ENCODE data around the gene IL1F10.

IL1F10 gene

GRCh38 chr2:113058411-113058994 is 9.3 kb upstream of the IL1F10 start:
- FAIRE-seq (no peak), DNase-seq (ENCODE audit: insufficient read length, low spot score) (no peak)

DNA sequence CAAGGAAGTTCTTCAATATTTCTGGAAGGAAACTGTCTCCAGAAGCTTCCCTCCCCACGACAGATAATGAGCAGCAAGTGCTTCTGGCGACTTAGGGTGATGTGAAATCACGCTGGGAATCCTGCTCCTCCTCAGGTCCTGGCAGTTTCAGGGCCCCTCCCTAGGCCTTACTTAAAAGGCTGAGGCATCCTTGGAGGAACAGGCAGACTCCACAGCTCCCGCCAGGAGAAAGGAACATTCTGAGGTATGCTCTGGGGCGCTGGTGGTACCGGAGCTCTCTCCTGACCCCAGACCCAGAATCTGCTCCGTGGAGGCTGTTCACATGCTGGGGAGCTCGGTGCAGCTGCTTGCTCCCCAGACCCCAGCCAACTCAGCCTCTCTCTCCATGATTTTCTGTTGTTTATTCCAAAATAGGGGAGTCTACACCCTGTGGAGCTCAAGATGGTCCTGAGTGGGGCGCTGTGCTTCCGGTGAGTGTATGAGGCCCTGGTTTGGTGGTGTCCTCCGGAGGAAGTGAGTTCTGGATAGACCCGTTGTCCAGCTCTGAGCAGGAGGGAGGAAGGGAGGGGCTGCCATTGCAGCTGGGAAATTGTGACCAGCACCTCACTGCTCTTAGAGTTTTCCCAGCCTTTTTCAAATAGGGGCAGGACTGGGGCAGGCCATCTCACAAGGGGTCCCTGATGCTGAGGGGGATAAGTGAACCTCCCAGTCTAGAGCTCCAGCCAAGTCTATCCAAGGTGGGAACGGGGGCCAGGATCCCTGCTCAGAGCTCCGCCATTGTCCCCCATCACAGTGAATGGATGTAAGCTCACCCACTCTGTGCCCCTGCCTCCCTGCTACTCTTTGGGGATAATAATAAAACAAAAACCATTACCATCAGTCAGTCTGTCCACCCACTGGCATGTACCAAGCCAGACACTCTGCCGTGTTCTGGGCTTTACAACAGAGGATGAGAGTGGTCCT is 8.5 kb upstream of the IL1F10 start, which contains the start of gene IL36RN:
Gene IL36RN (plus strand): TSS at position 201 of the 963 bp plus-strand sequence. CDS start 241 bp downstream, at position 442.
- DNase-seq (ENCODE audit: insufficient read length, low spot score) (no peak), FAIRE-seq (no peak)

GRCh38 chr2:113060396-113060795 is 7.4 kb upstream of the IL1F10 start:
- FAIRE-seq (no peak), DNase-seq (ENCODE audit: insufficient read length, low spot score) (no peak)

DNA sequence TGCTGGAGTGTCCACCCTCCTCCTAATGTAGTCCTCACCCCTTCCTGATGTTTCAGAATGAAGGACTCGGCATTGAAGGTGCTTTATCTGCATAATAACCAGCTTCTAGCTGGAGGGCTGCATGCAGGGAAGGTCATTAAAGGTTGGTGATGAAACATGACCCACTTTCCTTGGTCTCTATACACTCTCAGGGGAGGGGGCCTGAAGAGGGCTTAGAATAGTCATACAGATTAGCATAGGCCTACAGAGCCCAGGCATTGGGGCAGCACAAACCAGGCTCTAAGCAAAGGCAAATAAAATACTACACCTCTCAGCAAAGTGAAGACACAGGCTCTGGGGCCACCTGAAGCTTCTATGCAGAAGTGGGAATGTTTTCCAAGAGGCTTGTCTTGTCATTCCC is 7.0 kb upstream of the IL1F10 start:
- FAIRE-seq (no peak), DNase-seq (ENCODE audit: insufficient read length, low spot score) (no peak)

DNA sequence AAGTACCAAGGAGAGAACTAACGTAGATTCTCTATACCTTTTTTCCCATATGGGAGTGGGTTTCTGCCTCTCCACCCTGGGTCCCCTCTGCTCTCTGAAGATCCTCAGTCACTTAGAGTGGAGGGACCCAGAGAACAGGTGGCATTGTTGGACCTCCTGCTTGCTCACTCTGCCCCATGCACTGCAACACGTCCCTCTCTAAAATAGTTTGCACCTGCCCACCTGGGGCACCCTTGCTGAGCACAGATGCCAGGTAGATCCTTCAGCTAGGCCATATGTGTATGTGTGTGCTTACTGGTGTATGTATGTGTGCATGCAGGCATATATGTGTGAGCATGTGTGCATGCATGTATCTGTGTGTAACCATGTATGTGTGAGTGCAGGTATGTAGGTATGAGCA is 6.5 kb upstream of the IL1F10 start:
- no peak for DNase-seq (ENCODE audit: insufficient read length, low spot score)
- FAIRE-seq: no peak

DNA sequence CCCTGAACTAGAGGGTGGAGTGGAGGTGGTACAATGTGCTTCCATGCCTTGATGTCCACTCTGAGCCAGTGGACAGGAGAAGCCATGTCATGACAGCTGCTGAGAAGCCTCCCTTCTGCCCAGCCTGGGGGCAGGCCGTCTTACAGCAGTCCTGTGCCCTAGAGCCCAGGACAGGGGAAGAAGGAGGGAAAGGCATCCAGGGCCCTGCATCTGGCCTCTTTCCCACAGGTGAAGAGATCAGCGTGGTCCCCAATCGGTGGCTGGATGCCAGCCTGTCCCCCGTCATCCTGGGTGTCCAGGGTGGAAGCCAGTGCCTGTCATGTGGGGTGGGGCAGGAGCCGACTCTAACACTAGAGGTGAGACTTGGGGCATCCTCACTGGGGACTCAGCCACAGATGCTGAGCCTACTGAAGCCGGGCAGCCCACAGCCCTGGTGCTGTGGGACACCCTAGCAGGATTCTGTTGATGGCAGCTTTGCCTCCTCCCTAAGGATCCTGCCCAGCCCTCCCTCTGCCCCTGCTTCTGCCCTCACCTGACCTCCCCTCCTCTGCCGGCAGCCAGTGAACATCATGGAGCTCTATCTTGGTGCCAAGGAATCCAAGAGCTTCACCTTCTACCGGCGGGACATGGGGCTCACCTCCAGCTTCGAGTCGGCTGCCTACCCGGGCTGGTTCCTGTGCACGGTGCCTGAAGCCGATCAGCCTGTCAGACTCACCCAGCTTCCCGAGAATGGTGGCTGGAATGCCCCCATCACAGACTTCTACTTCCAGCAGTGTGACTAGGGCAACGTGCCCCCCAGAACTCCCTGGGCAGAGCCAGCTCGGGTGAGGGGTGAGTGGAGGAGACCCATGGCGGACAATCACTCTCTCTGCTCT is 5.6 kb upstream of the IL1F10 start:
- no peak for FAIRE-seq

GRCh38 chr2:113064281-113064680 is 3.5 kb upstream of the IL1F10 start:
- no peak for FAIRE-seq
- no peak for DNase-seq (ENCODE audit: insufficient read length, low spot score)

More for the DNA sequence above, 5.6 kb upstream of the IL1F10 start:
- DNase-seq (ENCODE audit: insufficient read length, low spot score): no peak

- FAIRE-seq (no peak), DNase-seq (ENCODE audit: insufficient read length, low spot score) (no peak)
Observed at GRCh38 chr2:113064898-113065297, 2.9 kb upstream of the IL1F10 start.

GRCh38 chr2:113068249-113068648 is 479 bp downstream of the IL1F10 start:
- DNase-seq (ENCODE audit: insufficient read length, low spot score) (no peak), FAIRE-seq (no peak)

DNA sequence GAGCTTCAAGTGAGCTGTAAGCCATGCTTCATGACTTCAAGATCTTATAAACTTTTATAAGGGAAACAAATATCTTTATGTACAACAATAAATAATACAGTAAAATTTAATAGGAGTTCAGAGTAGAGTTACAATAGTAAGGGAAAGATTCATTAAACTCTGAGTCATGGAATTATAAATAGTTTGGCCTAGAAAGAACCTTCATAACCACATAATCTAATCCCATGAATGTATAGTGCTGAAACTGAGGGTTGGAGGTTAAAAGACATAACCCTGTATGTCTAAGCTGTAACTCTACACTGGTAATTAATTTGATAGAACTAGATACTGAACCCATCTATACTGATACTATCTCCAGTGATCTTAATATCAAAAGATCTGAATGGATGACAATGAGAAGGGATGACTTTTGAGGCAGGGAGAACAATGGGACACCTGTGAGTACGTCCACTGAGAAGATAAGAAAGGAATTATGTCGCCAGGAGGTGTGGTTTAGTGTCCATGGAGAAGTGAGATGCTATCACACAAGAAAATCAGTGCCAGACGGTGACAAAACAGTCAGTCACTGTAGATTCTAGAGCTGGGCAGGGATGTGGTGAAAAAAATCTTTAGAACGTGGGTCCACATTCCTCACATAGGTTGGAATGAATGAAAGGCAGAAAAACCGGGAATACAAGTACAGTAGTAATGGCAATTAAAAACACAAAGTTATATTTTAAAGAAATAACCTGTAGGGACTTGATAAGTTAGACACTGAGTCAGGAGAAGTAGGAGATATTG is 1.1 kb downstream of the IL1F10 start:
- DNase-seq (ENCODE audit: insufficient read length, low spot score): no peak
- FAIRE-seq: no peak

- no peak for DNase-seq (ENCODE audit: insufficient read length, low spot score)
- no peak for FAIRE-seq
Observed at GRCh38 chr2:113069676-113070605, 2.2 kb downstream of the IL1F10 start.

DNA sequence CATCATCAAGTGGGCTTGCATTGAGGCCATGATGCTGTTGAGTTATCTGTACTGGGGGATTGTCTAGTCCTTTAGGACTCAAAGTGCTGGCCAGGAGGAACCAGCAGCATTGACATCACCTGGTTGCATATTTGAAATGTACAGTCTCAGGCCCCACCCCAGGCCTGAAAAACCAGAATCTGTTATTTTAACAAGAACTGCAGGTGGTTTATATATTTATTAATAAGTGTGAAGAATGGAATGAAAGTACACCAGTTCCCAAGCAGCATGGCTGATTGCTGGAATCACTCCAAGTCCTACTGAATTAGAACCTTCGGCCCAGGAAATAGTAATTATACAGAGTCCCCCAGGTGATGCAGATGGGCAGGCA is 2.8 kb downstream of the IL1F10 start:
- FAIRE-seq: no peak
- no peak for DNase-seq (ENCODE audit: insufficient read length, low spot score)

GRCh38 chr2:113072584-113072983 is 4.8 kb downstream of the IL1F10 start:
- DNase-seq (ENCODE audit: insufficient read length, low spot score) (no peak), FAIRE-seq (no peak)

- DNase-seq (ENCODE audit: insufficient read length, low spot score) (no peak), FAIRE-seq (no peak)
Observed at GRCh38 chr2:113073325-113073834, 5.6 kb downstream of the IL1F10 start.

- FAIRE-seq: no peak
- DNase-seq (ENCODE audit: insufficient read length, low spot score): no peak
Observed at GRCh38 chr2:113075030-113075429, 7.3 kb downstream of the IL1F10 start.

DNA sequence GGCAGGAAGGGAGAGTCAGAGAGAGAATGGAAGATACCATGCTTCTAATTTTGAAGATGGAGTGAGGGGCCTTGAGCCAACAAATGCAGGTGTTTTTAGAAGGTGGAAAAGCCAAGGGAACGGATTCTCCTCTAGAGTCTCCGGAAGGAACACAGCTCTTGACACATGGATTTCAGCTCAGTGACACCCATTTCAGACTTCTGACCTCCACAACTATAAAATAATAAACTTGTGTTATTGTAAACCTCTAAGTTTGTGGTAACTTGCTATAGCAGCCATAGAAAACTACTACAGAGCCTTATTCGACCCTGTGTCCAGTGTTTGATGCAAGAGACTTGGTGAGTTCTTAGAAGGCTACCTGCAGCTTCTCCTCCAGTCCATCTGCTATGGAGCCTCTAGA is 7.8 kb downstream of the IL1F10 start:
- DNase-seq (ENCODE audit: insufficient read length, low spot score) (no peak), FAIRE-seq (no peak)

DNA sequence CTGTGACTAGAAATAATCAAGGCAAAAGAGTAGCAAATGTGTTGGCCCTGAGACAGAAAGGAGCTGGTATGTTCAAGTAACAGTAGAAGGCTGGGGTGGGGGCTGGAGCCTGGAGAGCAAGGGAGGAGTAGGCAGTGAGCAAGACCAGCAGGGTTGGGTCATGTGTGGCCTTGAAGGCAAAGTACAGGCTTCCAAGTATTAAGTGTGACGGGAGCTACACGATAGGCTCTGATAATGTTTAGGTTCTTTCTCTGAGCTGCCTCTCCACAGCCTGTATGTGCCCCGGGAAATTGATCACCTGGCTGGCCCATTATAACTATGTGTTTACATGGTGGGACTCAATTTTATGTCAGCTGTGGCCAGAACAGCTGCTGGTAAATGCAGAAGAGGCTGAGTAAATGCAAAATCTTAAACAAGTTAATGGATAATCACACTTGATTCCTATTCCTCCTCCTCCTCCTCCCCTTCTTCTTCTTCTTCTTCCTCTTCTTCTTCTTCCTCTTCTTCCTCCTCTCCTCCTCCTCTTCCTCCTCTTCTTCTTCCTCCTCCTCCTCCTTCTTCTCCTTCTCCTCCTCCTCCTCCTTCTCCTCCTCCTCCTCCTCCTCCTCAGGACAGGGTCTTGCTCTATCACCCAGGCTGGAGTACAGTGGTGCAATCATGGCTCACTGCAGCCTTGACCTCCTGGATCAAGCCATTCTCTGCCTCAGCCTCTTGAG is 9.3 kb downstream of the IL1F10 start:
- DNase-seq (ENCODE audit: insufficient read length, low spot score) (no peak), FAIRE-seq (no peak)

- DNase-seq (ENCODE audit: insufficient read length, low spot score) (no peak), FAIRE-seq (no peak)
Observed at GRCh38 chr2:113077921-113078320, 10.2 kb downstream of the IL1F10 start.

Measured in GM19239 (cell line).